Loucy (cell line): Measurements from ENCODE around the gene FAM180B.

Source experiments
- EZH2phosphoT487 ChIP-seq: fragments of 200-600 bp; IDR thresholded peaks from 2 replicates; pipeline ENCODE4 v1.6.1; 2018; ENCODE audit warnings: antibody characterized with exemption, mild to moderate bottlenecking, moderate library complexity, borderline replicate concordance
- TF ChIP-seq, protein P1 (sequence below): fragments of 200-600 bp; sonication (generic); conservative IDR thresholded peaks from 2 replicates; pipeline ENCODE4 v1.5.1; 2014; ENCODE audit warnings: mild to moderate bottlenecking, antibody characterized with exemption, low read length

DNA sequence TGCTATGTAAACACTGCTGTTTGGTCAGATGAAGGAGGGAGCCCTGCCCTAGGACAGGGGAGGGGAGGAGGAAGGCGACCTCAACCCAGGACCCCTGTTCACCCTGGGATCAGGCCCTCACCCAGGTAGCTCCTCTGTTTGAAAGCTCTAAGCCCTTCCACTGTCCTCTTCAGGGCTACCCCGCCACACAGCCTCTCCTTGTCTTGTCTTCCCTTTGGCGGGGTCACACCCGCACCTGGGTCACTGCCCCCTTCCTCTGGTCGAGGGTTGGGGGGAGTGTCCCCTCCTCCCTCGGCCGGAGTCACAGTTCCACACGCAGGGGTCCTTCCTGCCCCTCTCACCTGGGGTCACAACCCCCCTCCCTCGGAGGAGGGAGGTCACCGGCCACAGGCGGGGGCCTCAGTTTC, 21.5 kb upstream of the FAM180B start:
- TF ChIP-seq, protein P1, sequence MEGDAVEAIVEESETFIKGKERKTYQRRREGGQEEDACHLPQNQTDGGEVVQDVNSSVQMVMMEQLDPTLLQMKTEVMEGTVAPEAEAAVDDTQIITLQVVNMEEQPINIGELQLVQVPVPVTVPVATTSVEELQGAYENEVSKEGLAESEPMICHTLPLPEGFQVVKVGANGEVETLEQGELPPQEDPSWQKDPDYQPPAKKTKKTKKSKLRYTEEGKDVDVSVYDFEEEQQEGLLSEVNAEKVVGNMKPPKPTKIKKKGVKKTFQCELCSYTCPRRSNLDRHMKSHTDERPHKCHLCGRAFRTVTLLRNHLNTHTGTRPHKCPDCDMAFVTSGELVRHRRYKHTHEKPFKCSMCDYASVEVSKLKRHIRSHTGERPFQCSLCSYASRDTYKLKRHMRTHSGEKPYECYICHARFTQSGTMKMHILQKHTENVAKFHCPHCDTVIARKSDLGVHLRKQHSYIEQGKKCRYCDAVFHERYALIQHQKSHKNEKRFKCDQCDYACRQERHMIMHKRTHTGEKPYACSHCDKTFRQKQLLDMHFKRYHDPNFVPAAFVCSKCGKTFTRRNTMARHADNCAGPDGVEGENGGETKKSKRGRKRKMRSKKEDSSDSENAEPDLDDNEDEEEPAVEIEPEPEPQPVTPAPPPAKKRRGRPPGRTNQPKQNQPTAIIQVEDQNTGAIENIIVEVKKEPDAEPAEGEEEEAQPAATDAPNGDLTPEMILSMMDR = no peak
- TF ChIP-seq EZH2phosphoT487 = no peak
